ENCODE measurements around the gene VCAM1.
A peak's percentile ranks its signal among the peaks of the same experiment; 100 is the strongest.

GRCh38 chr1:100730130-100730529, 10.6 kb downstream of the VCAM1 start:
- no peak for TF ChIP-seq EZH2 (IDR thresholded peaks at IDR 0.05)
- TF ChIP-seq POLR2AphosphoS5 (IDR thresholded peaks at IDR 0.05; ENCODE audit: borderline replicate concordance, low read depth, low read length) = peak; percentile 57; the same call in 1 of the 2 replicates
